Measurements from ENCODE around the gene SP7.

DNA sequence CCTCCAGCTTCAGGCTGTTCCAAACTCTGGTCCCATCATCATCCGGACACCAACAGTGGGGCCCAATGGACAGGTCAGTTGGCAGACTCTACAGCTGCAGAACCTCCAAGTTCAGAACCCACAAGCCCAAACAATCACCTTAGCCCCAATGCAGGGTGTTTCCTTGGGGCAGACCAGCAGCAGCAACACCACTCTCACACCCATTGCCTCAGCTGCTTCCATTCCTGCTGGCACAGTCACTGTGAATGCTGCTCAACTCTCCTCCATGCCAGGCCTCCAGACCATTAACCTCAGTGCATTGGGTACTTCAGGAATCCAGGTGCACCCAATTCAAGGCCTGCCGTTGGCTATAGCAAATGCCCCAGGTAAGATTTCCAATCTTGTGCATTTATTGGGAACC is 47.1 kb upstream of the SP7 start:
- TF ChIP-seq, protein P1, sequence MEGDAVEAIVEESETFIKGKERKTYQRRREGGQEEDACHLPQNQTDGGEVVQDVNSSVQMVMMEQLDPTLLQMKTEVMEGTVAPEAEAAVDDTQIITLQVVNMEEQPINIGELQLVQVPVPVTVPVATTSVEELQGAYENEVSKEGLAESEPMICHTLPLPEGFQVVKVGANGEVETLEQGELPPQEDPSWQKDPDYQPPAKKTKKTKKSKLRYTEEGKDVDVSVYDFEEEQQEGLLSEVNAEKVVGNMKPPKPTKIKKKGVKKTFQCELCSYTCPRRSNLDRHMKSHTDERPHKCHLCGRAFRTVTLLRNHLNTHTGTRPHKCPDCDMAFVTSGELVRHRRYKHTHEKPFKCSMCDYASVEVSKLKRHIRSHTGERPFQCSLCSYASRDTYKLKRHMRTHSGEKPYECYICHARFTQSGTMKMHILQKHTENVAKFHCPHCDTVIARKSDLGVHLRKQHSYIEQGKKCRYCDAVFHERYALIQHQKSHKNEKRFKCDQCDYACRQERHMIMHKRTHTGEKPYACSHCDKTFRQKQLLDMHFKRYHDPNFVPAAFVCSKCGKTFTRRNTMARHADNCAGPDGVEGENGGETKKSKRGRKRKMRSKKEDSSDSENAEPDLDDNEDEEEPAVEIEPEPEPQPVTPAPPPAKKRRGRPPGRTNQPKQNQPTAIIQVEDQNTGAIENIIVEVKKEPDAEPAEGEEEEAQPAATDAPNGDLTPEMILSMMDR (IDR thresholded peaks at IDR 0.05) = no peak
- no peak for TF ChIP-seq POLR2A (IDR thresholded peaks at IDR 0.05)
